Transverse colon (tissue), 4 donors: Measurements from ENCODE around the gene VSIG1. TPM values are rescaled to one million over a fixed set of nuclear protein-coding genes. Genes with fewer than 3 reads are reported as not detected.
A peak's percentile ranks its signal among the peaks of the same experiment; 100 is the strongest.

Experiments
- DNase-seq: peaks from one replicate; pipeline ENCODE4 v3.0.0-alpha.2; 2019
- H3K27ac ChIP-seq, 4 donors: fragments of 200-600 bp; sonication (generic); 2 replicates each; pipeline ENCODE4 v1.5.1; 2016 to 2018; ENCODE audit warnings: inconsistent platforms in 4 of 4
- H3K27me3 ChIP-seq: fragments of 200-600 bp; sonication (generic); 2 replicates; pipeline ENCODE4 v1.5.1; 2017; ENCODE audit warnings: inconsistent platforms
- H3K36me3 ChIP-seq, 4 donors: fragments of 200-600 bp; sonication (generic); 2 replicates each; pipeline ENCODE4 v1.5.1; 2017 to 2019; ENCODE audit warnings: inconsistent platforms in 4 of 4
- H3K4me1 ChIP-seq, 4 donors: fragments of 200-600 bp; sonication (generic); 2 replicates each; pipeline ENCODE4 v1.5.1; 2017 to 2020; ENCODE audit warnings: inconsistent platforms in 4 of 4
- H3K4me3 ChIP-seq, 4 donors: fragments of 200-600 bp; sonication (generic); 1 replicate in 1 of 4; 2 replicates in 3 of 4; pipeline versions ENCODE4 v1.5.1 to v1.6.1; 2017 to 2019; ENCODE audit warnings: inconsistent platforms in 4 of 4
- H3K9me3 ChIP-seq, 2 donors: fragments of 200-600 bp; sonication (generic); 2 replicates each; pipeline ENCODE4 v1.5.1; 2017 to 2019; ENCODE audit warnings: inconsistent platforms in 2 of 2
- CTCF ChIP-seq, 5 experiments: fragments of 200-600 bp in 3 of 5; fragments of 450-650 bp in 2 of 5; sonication (generic) in 3 of 5; IDR thresholded peaks; 1 replicate in 2 of 5; 2 replicates in 3 of 5; pipeline ENCODE4 v1.5.1; 2016 to 2017; ENCODE audit warnings: antibody characterized with exemption in 5 of 5, inconsistent platforms in 3 of 5, mild to moderate bottlenecking in 2 of 5, moderate library complexity in 1 of 5
- EP300 ChIP-seq: sonication (generic); formaldehyde crosslinking; IDR thresholded peaks from one replicate; pipeline ENCODE4 v1.6.1; 2017; ENCODE audit warnings: antibody characterized with exemption, low read depth
- POLR2A ChIP-seq: fragments of 450-650 bp; IDR thresholded peaks from one replicate; pipeline ENCODE4 v1.6.1; 2016; ENCODE audit warnings: antibody characterized with exemption, mild to moderate bottlenecking, moderate library complexity
- POLR2AphosphoS5 ChIP-seq, 3 donors: sonication (generic); formaldehyde crosslinking; IDR thresholded peaks; one replicate each; pipeline ENCODE4 v1.6.1; 2016; ENCODE audit warnings: antibody characterized with exemption in 3 of 3
- WGBS, 2 donors: methylation state at CpG; one replicate each; pipeline ENCODE4 v1.1.5; 2018; ENCODE audit warnings: low coverage in 1 of 2; 5-methylcytosine and 5-hydroxymethylcytosine counted together
- in situ Hi-C, 4 donors: fragments of 200-750 bp; cut with MboI; loops; one replicate each; pipeline versions ENCODE4 v1.15.0 to v1.15.1; 2017; ENCODE audit warnings: low sequenced_read_pairs in 3 of 4, low pct_ligation_motif_present in 1 of 4, low pct_unique_long_range_greater_than_20kb in 1 of 4
- intact Hi-C: fragments of 100-400 bp; cut with DNase I; formaldehyde crosslinking; loops from one replicate; pipeline ENCODE4 v1.15.1; 2023; ENCODE audit warnings: low total_unique reads
- total RNA-seq, 4 donors: library from RNA; depleted of rRNA; stranded (reverse); fragments of >200 nt; gene quantifications; one replicate each; pipeline ENCODE4 v1.1.0, GENCODE V29; 2016

Gene VSIG1
- total RNA-seq, 4 donors from 2014 or later, result 0.37 to 0.68 TPM; not detected in 2

GRCh38 chrX:108105473-108105872, 60.6 kb downstream of the VSIG1 start:
- H3K4me1 ChIP-seq, result no peaks in the 10 kb centered on the region
- no peak for DNase-seq
- intact Hi-C loops (no loop called here), in situ Hi-C loops (no loop called here)
- no peak overlapping the region for H3K27ac ChIP-seq
- no peak overlapping the region for H3K4me3 ChIP-seq
- no peaks in the 10 kb centered on the region for H3K27me3 ChIP-seq
- no peaks in the 10 kb centered on the region for H3K36me3 ChIP-seq
- no peak for TF ChIP-seq CTCF (IDR thresholded peaks at IDR 0.05)
- no peak for TF ChIP-seq POLR2AphosphoS5 (IDR thresholded peaks at IDR 0.05)
- TF ChIP-seq POLR2A, result no peak
- TF ChIP-seq EP300, result no peak
- no peaks in the 10 kb centered on the region for H3K9me3 ChIP-seq

- TF ChIP-seq POLR2A (no peak), EP300 (no peak), POLR2AphosphoS5 (IDR thresholded peaks at IDR 0.05) (no peak), CTCF (IDR thresholded peaks at IDR 0.05) (no peak)
- Histone ChIP-seq H3K27me3 (no peaks in the 10 kb centered on the region), H3K9me3 (no peaks in the 10 kb centered on the region), H3K4me3 (no peak overlapping the region), H3K4me1 (peaks cover 0 to 8% (median 2%) of the 10 kb centered on the region in 4 donors), H3K36me3 (no peaks in the 10 kb centered on the region), H3K27ac (no peak overlapping the region)
- in situ Hi-C loops (no loop called here), intact Hi-C loops (no loop called here)
- DNase-seq, result no peak
These were observed 69.7 kb downstream of the VSIG1 start for GRCh38 chrX:108114541-108114940.

GRCh38 chrX:108117988-108118387, 73.1 kb downstream of the VSIG1 start:
- in situ Hi-C loops, result no loop called here
- peaks cover 0 to 8% (median 2%) of the 10 kb centered on the region in 4 donors for H3K4me1 ChIP-seq
- no peaks in the 10 kb centered on the region for H3K27me3 ChIP-seq

GRCh38 chrX:108121291-108121690, 76.4 kb downstream of the VSIG1 start:
- no peaks in the 10 kb centered on the region for H3K9me3 ChIP-seq
- TF ChIP-seq CTCF (IDR thresholded peaks at IDR 0.05) (no peak), EP300 (no peak), POLR2AphosphoS5 (IDR thresholded peaks at IDR 0.05) (no peak), POLR2A (no peak)
- no peak overlapping the region for H3K27ac ChIP-seq
- H3K36me3 ChIP-seq, result no peaks in the 10 kb centered on the region
- no peak overlapping the region for H3K4me3 ChIP-seq
- no peak for DNase-seq
- in situ Hi-C loops, result no loop called here
- H3K4me1 ChIP-seq, result peaks cover 0 to 8% (median 2%) of the 10 kb centered on the region in 4 donors
- intact Hi-C loops, result no loop called here
- WGBS, 2 donors, result 45% methylated on average over 3 of the region's 3 CpGs; no CpG with 5 or more reads in 1 of the 2 donors
- no peaks in the 10 kb centered on the region for H3K27me3 ChIP-seq

More at GRCh38 chrX:108117988-108118387, 73.1 kb downstream of the VSIG1 start:
- no peak overlapping the region for H3K4me3 ChIP-seq
- peak overlapping the region in 3 of 4 donors; percentile 26 to 60 (median 26) for H3K27ac ChIP-seq
- intact Hi-C loops, result no loop called here
- WGBS, 2 donors, result 27 to 59% methylated on average over 3 of the region's 3 CpGs
- H3K36me3 ChIP-seq, result no peaks in the 10 kb centered on the region
- TF ChIP-seq EP300 (no peak), POLR2AphosphoS5 (IDR thresholded peaks at IDR 0.05) (peak in 2 of 3 donors; percentile 39 to 58), POLR2A (no peak)
- peak; percentile 20 for DNase-seq
- no peaks in the 10 kb centered on the region for H3K9me3 ChIP-seq

- no peak for TF ChIP-seq POLR2A
- no peak for TF ChIP-seq POLR2AphosphoS5 (IDR thresholded peaks at IDR 0.05)
- no peak for TF ChIP-seq CTCF (IDR thresholded peaks at IDR 0.05)
- no peak for TF ChIP-seq EP300
- 79% methylated on average over 2 of the region's 2 CpGs; no CpG with 5 or more reads in 1 of the 2 donors for WGBS, 2 donors
- Histone ChIP-seq H3K27me3 (no peaks in the 10 kb centered on the region), H3K4me1 (peaks cover 0 to 8% (median 2%) of the 10 kb centered on the region in 4 donors), H3K36me3 (no peaks in the 10 kb centered on the region), H3K27ac (no peak overlapping the region), H3K9me3 (no peaks in the 10 kb centered on the region), H3K4me3 (no peak overlapping the region)
- in situ Hi-C loops, result no loop called here
- DNase-seq, result no peak
- intact Hi-C loops, result no loop called here
These were observed 77.9 kb downstream of the VSIG1 start for GRCh38 chrX:108122748-108123147.
